ENCODE results near the gene ERN1. TPM values are rescaled to one million over a fixed set of nuclear protein-coding genes. Genes with fewer than 3 reads are reported as not detected.
A peak's percentile ranks its signal among the peaks of the same experiment; 100 is the strongest.

ERN1 gene
- total RNA-seq, 1 donor from 2014 or later: 12.1 TPM

- Mint-ChIP-seq H3K4me3 (no peak overlapping the region), H3K27me3 (peaks cover 7% of the 10 kb centered on the region), H3K27ac (no peak overlapping the region), H3K9me3 (no peaks in the 10 kb centered on the region), H3K4me1 (ENCODE audit: unreplicated experiment) (peaks cover 5% of the 10 kb centered on the region), H3K36me3 (no peaks in the 10 kb centered on the region)
- TF ChIP-seq CTCF (conservative IDR thresholded peaks at IDR 0.05): no peak
- no peak for DNase-seq (ENCODE audit: extremely low spot score, unreplicated experiment)
Observed at GRCh38 chr17:64002658-64003525, 127.1 kb downstream of the ERN1 start.

DNA sequence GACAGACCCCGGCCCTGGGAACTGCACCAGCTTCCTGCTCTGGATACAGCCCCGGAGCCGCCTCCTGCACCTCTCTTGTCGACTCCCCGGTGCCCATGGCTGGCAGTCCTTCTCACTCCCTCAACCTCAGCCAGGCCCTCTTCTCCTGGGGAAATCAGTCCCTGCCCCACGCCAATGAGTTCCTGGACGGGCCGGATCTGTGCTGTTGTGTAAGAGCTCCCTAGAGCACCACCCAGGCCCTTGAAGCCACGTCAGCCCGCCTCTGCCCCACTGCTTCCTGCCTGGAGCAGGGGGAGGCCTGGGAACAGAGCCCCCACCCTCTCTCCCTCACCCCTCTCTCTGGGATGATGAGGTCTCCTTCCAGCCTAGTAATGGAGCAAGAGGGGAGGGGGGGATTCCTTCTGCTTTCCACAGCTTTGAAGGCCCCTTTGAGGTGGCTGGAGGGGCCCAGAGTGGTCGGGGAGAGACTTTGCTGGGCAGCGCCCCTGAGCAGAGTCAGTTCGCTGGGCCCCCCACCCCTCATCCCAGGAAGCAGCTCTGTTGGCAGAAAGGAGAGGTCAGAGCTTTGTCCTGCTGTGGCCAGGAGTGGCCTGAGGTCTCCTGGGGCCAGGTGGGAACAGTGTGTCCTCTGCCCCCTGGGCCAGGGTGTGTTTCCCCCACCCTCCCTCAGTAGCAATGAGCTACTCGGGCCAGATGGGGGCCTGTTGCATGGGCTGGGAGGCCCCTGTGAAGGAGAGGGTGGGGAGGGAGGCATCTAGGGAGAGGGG is 128.0 kb downstream of the ERN1 start:
- H3K27me3 Mint-ChIP-seq: peaks cover 16% of the 10 kb centered on the region
- H3K27ac Mint-ChIP-seq: no peak overlapping the region
- H3K4me3 Mint-ChIP-seq: no peak overlapping the region
- no peaks in the 10 kb centered on the region for H3K36me3 Mint-ChIP-seq
- no peak for TF ChIP-seq CTCF (conservative IDR thresholded peaks at IDR 0.05)
- peaks cover 5% of the 10 kb centered on the region for H3K4me1 Mint-ChIP-seq (ENCODE audit: unreplicated experiment)
- no peak for DNase-seq (ENCODE audit: extremely low spot score, unreplicated experiment)
- no peaks in the 10 kb centered on the region for H3K9me3 Mint-ChIP-seq

- H3K4me1 Mint-ChIP-seq (ENCODE audit: unreplicated experiment): peaks cover 5% of the 10 kb centered on the region
- no peaks in the 10 kb centered on the region for H3K9me3 Mint-ChIP-seq
- peaks cover 24% of the 10 kb centered on the region for H3K27me3 Mint-ChIP-seq
- no peak overlapping the region for H3K4me3 Mint-ChIP-seq
- no peak for TF ChIP-seq CTCF (conservative IDR thresholded peaks at IDR 0.05)
- no peak overlapping the region for H3K27ac Mint-ChIP-seq
- H3K36me3 Mint-ChIP-seq: no peaks in the 10 kb centered on the region
- DNase-seq (ENCODE audit: extremely low spot score, unreplicated experiment): no peak
Observed at GRCh38 chr17:64001091-64001579, 128.8 kb downstream of the ERN1 start.

DNA sequence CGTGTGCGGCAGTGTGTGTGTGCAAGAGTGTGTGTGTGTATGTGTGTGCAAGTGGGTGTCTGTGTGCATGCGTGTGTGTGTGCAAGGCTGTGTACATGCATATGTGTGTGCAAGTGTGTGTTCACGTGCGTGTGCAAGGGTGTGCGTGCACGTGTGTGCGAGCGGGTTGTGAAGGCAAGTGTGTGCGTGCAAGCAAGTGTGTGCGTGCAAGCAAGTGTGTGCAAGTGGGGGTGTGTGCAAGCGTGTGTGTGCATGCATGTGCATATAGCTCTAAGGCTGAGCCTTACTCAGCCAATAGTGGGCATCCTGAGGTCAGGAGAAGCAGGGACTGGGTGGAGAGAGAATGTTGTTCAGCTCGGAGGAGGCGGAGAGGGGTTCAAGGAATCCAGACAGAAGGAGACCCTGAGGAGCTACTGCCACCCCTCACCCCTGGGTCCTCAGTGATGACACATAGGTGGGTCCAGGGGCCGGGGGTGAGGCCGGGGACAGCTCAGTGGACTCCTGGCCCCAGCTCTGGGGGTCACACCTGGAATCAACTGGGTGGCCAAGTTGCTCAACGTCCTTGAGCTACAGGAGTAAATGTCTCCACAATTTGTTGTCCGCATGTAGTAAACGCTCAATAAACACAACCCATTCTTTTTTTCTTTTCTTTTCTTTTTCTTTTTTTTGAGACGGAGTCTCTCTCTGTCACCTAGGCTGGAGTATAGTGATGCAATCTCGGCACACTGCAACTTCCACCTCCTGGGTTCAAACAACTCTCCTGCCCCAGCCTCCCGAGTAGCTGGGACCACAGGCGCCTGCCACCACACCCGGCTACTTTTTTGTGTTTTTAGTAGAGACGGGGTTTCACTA is 130.0 kb downstream of the ERN1 start:
- DNase-seq (ENCODE audit: extremely low spot score, unreplicated experiment): no peak
- no peak overlapping the region for H3K27ac Mint-ChIP-seq
- peak overlapping the region; percentile 74 for H3K4me3 Mint-ChIP-seq

More for the DNA sequence above, 130.0 kb downstream of the ERN1 start:
- Mint-ChIP-seq H3K4me1 (ENCODE audit: unreplicated experiment) (no peaks in the 10 kb centered on the region), H3K9me3 (no peaks in the 10 kb centered on the region), H3K27me3 (peaks cover 32% of the 10 kb centered on the region), H3K36me3 (no peaks in the 10 kb centered on the region)
- TF ChIP-seq CTCF (conservative IDR thresholded peaks at IDR 0.05): no peak

Measured in type B pancreatic cell (in vitro differentiated cells).